ENCODE measurements around the gene AGK. TPM values are rescaled to one million over a fixed set of nuclear protein-coding genes. Genes with fewer than 3 reads are reported as not detected.

Gene AGK
- total RNA-seq, 1 experiment from 2014 or later: 32.2 TPM

DNA sequence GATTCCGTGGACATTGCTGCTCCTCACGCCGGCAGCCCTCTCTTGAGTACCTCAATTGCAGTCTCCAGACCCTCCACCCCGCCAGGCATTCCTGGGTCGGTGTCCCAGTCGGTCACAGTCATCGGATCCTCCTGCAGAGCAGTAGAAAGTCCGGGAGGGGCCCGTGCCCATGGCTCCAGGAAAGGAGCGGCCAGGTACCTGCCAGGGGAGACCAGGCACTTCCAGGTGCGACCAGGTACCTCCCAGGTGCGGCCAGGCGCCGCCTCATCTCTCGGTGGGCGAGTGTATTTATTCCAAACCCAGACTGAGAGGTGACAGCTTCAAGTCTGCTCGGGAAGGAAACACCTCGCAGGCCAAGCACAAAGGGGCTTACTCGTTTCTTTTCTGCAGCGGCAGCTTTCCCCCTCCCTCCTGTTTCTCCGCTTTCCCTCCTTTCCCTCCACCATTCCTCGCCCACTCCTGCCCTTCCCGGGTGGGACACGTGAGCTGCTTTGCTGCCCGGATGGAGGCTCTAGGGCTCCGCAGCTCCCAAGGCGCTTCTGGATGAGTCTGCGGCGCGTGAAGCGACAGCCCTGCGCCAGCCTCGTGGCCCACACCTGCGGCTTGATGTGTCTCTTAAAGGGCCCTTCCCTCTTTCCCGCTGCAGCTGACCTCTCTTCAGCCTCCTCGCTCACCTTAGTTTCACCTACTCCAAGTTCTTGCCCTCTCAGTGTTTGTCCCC lies 39.4 kb upstream of the AGK start:
- ATAC-seq: peak; percentile 78
- DNase-seq (ENCODE audit: low spot score): peak; percentile 61
- ChIA-PET POLR2A (interaction anchor here (1.2 kb wide), 1 partner anchor 440 kb away, joined by 3 read pairs; no protein-coding TSS in a partner anchor), CTCF (interaction anchor here (0.6 to 1.4 kb wide), 2 partner anchors 163 to 195 kb away, joined by 3 read pairs; no protein-coding TSS in a partner anchor)
- H3K27ac Mint-ChIP-seq: peak overlapping the region; percentile 75
- peaks cover 41% of the 10 kb centered on the region for H3K9me3 Mint-ChIP-seq
- H3K4me1 Mint-ChIP-seq: peaks cover 20% of the 10 kb centered on the region
- H3K36me3 Mint-ChIP-seq: peaks cover 45% of the 10 kb centered on the region
- peaks cover 21% of the 10 kb centered on the region for H3K27me3 Mint-ChIP-seq (ENCODE audit: low read depth)
- H3K4me3 Mint-ChIP-seq: peak overlapping the region; percentile 74
- TF ChIP-seq, protein P1, sequence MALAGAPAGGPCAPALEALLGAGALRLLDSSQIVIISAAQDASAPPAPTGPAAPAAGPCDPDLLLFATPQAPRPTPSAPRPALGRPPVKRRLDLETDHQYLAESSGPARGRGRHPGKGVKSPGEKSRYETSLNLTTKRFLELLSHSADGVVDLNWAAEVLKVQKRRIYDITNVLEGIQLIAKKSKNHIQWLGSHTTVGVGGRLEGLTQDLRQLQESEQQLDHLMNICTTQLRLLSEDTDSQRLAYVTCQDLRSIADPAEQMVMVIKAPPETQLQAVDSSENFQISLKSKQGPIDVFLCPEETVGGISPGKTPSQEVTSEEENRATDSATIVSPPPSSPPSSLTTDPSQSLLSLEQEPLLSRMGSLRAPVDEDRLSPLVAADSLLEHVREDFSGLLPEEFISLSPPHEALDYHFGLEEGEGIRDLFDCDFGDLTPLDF (CRISPR knock-in tag; IDR thresholded peaks at IDR 0.05): peak; percentile 79
- TF ChIP-seq ZNF317 (CRISPR knock-in tag; IDR thresholded peaks at IDR 0.05; ENCODE audit: borderline replicate concordance, low read depth): no peak
- TF ChIP-seq ZNF138 (CRISPR knock-in tag; conservative IDR thresholded peaks at IDR 0.05): peak; percentile 80
- no peak for TF ChIP-seq GTF2I (CRISPR knock-in tag; conservative IDR thresholded peaks at IDR 0.05)
- no peak for TF ChIP-seq ZNF219 (CRISPR knock-in tag; IDR thresholded peaks at IDR 0.05; ENCODE audit: borderline replicate concordance)
- TF ChIP-seq, protein P2, sequence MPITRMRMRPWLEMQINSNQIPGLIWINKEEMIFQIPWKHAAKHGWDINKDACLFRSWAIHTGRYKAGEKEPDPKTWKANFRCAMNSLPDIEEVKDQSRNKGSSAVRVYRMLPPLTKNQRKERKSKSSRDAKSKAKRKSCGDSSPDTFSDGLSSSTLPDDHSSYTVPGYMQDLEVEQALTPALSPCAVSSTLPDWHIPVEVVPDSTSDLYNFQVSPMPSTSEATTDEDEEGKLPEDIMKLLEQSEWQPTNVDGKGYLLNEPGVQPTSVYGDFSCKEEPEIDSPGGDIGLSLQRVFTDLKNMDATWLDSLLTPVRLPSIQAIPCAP (CRISPR knock-in tag; IDR thresholded peaks at IDR 0.05): peak; percentile 84; the same call in 1 of the 2 replicates
- TF ChIP-seq, protein P3, sequence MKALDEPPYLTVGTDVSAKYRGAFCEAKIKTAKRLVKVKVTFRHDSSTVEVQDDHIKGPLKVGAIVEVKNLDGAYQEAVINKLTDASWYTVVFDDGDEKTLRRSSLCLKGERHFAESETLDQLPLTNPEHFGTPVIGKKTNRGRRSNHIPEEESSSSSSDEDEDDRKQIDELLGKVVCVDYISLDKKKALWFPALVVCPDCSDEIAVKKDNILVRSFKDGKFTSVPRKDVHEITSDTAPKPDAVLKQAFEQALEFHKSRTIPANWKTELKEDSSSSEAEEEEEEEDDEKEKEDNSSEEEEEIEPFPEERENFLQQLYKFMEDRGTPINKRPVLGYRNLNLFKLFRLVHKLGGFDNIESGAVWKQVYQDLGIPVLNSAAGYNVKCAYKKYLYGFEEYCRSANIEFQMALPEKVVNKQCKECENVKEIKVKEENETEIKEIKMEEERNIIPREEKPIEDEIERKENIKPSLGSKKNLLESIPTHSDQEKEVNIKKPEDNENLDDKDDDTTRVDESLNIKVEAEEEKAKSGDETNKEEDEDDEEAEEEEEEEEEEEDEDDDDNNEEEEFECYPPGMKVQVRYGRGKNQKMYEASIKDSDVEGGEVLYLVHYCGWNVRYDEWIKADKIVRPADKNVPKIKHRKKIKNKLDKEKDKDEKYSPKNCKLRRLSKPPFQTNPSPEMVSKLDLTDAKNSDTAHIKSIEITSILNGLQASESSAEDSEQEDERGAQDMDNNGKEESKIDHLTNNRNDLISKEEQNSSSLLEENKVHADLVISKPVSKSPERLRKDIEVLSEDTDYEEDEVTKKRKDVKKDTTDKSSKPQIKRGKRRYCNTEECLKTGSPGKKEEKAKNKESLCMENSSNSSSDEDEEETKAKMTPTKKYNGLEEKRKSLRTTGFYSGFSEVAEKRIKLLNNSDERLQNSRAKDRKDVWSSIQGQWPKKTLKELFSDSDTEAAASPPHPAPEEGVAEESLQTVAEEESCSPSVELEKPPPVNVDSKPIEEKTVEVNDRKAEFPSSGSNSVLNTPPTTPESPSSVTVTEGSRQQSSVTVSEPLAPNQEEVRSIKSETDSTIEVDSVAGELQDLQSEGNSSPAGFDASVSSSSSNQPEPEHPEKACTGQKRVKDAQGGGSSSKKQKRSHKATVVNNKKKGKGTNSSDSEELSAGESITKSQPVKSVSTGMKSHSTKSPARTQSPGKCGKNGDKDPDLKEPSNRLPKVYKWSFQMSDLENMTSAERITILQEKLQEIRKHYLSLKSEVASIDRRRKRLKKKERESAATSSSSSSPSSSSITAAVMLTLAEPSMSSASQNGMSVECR (CRISPR knock-in tag; IDR thresholded peaks at IDR 0.05; ENCODE audit: borderline replicate concordance): peak; percentile 89
- TF ChIP-seq, protein P4, sequence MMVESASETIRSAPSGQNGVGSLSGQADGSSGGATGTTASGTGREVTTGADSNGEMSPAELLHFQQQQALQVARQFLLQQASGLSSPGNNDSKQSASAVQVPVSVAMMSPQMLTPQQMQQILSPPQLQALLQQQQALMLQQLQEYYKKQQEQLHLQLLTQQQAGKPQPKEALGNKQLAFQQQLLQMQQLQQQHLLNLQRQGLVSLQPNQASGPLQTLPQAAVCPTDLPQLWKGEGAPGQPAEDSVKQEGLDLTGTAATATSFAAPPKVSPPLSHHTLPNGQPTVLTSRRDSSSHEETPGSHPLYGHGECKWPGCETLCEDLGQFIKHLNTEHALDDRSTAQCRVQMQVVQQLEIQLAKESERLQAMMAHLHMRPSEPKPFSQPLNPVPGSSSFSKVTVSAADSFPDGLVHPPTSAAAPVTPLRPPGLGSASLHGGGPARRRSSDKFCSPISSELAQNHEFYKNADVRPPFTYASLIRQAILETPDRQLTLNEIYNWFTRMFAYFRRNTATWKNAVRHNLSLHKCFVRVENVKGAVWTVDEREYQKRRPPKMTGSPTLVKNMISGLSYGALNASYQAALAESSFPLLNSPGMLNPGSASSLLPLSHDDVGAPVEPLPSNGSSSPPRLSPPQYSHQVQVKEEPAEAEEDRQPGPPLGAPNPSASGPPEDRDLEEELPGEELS (CRISPR knock-in tag; IDR thresholded peaks at IDR 0.05): peak; percentile 94
- TF ChIP-seq FOXJ3 (CRISPR knock-in tag; IDR thresholded peaks at IDR 0.05; ENCODE audit: borderline replicate concordance): no peak
- peak; percentile 68; the same call in 1 of the 2 replicates for TF ChIP-seq MYBL2 (CRISPR knock-in tag; IDR thresholded peaks at IDR 0.05)
- no peak for TF ChIP-seq RELA (CRISPR knock-in tag; IDR thresholded peaks at IDR 0.05; ENCODE audit: borderline replicate concordance)
- TF ChIP-seq HMGA2 (CRISPR knock-in tag; IDR thresholded peaks at IDR 0.05): no peak
- peak; percentile 49; the same call in 1 of the 2 replicates for TF ChIP-seq ESRRA (CRISPR knock-in tag; IDR thresholded peaks at IDR 0.05; ENCODE audit: borderline replicate concordance)
- TF ChIP-seq, protein P5, sequence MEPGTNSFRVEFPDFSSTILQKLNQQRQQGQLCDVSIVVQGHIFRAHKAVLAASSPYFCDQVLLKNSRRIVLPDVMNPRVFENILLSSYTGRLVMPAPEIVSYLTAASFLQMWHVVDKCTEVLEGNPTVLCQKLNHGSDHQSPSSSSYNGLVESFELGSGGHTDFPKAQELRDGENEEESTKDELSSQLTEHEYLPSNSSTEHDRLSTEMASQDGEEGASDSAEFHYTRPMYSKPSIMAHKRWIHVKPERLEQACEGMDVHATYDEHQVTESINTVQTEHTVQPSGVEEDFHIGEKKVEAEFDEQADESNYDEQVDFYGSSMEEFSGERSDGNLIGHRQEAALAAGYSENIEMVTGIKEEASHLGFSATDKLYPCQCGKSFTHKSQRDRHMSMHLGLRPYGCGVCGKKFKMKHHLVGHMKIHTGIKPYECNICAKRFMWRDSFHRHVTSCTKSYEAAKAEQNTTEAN (CRISPR knock-in tag; IDR thresholded peaks at IDR 0.05): peak; percentile 33; the same call in 1 of the 2 replicates
- TF ChIP-seq, protein P6, sequence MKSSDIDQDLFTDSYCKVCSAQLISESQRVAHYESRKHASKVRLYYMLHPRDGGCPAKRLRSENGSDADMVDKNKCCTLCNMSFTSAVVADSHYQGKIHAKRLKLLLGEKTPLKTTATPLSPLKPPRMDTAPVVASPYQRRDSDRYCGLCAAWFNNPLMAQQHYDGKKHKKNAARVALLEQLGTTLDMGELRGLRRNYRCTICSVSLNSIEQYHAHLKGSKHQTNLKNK (CRISPR knock-in tag; IDR thresholded peaks at IDR 0.05): no peak
- TF ChIP-seq, protein P7, sequence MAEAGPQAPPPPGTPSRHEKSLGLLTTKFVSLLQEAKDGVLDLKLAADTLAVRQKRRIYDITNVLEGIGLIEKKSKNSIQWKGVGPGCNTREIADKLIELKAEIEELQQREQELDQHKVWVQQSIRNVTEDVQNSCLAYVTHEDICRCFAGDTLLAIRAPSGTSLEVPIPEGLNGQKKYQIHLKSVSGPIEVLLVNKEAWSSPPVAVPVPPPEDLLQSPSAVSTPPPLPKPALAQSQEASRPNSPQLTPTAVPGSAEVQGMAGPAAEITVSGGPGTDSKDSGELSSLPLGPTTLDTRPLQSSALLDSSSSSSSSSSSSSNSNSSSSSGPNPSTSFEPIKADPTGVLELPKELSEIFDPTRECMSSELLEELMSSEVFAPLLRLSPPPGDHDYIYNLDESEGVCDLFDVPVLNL (CRISPR knock-in tag; IDR thresholded peaks at IDR 0.05; ENCODE audit: borderline replicate concordance, low read depth): no peak
- TF ChIP-seq, protein P8, sequence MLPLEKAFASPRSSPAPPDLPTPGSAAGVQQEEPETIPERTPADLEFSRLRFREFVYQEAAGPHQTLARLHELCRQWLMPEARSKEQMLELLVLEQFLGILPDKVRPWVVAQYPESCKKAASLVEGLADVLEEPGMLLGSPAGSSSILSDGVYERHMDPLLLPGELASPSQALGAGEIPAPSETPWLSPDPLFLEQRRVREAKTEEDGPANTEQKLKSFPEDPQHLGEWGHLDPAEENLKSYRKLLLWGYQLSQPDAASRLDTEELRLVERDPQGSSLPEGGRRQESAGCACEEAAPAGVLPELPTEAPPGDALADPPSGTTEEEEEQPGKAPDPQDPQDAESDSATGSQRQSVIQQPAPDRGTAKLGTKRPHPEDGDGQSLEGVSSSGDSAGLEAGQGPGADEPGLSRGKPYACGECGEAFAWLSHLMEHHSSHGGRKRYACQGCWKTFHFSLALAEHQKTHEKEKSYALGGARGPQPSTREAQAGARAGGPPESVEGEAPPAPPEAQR (CRISPR knock-in tag; IDR thresholded peaks at IDR 0.05): no peak
- no peak for TF ChIP-seq ZNF416 (CRISPR knock-in tag; IDR thresholded peaks at IDR 0.05)
- TF ChIP-seq SMAD4 (CRISPR knock-in tag; IDR thresholded peaks at IDR 0.05): peak; percentile 75; the same call in 1 of the 2 replicates
- TF ChIP-seq SOX15 (CRISPR knock-in tag; IDR thresholded peaks at IDR 0.05): no peak
- TF ChIP-seq SP1 (CRISPR knock-in tag; conservative IDR thresholded peaks at IDR 0.05): no peak
- TF ChIP-seq ZNF396 (CRISPR knock-in tag; IDR thresholded peaks at IDR 0.05; ENCODE audit: borderline replicate concordance): no peak
- TF ChIP-seq KAT7 (CRISPR knock-in tag; IDR thresholded peaks at IDR 0.05; ENCODE audit: borderline replicate concordance): no peak
- TF ChIP-seq GABPB1 (CRISPR knock-in tag; IDR thresholded peaks at IDR 0.05): no peak
